Lung (tissue), 12 donors: ENCODE data around the gene TRIM71. TPM values are rescaled to one million over a fixed set of nuclear protein-coding genes. Genes with fewer than 3 reads are reported as not detected.

ENCODE experiments used
- ATAC-seq: fragments of 200-7000 bp; cut with Tn5 transposase; one replicate; pipeline ENCODE4 v1.9.1; 2020; ENCODE audit warnings: moderate number of reproducible peaks; ENCODE audit not compliant: insufficient read depth, low FRiP score
- DNase-seq, 3 donors: peaks; one replicate each; pipeline ENCODE4 v3.0.0-alpha.2; 2013 to 2017
- H3K27ac ChIP-seq, 2 donors: one replicate each; pipeline ENCODE4 v1.5.1; 2013; ENCODE audit warnings: mild to moderate bottlenecking in 2 of 2, moderate library complexity in 2 of 2, control low read depth in 1 of 2, inconsistent platforms in 1 of 2, low read depth in 1 of 2, low read length in 1 of 2
- H3K27me3 ChIP-seq, 3 donors: one replicate each; pipeline ENCODE4 v1.5.1; 2013; ENCODE audit warnings: low read length in 2 of 3; ENCODE audit not compliant: control insufficient read depth in 3 of 3, insufficient read depth in 3 of 3
- H3K36me3 ChIP-seq, 4 donors: one replicate each; pipeline ENCODE4 v1.5.1; 2013; ENCODE audit warnings: low read length in 4 of 4, mild to moderate bottlenecking in 1 of 4, moderate library complexity in 1 of 4; ENCODE audit not compliant: control insufficient read depth in 4 of 4, insufficient read depth in 4 of 4
- H3K4me1 ChIP-seq, 5 donors: one replicate each; pipeline ENCODE4 v1.5.1; 2013; ENCODE audit warnings: low read length in 5 of 5, mild to moderate bottlenecking in 2 of 5, moderate library complexity in 1 of 5; ENCODE audit not compliant: control insufficient read depth in 5 of 5, insufficient read depth in 5 of 5
- H3K4me3 ChIP-seq: one replicate; pipeline ENCODE4 v1.5.1; 2013; ENCODE audit warnings: mild to moderate bottlenecking, control low read depth, moderate library complexity
- H3K9ac ChIP-seq, 2 donors: one replicate each; pipeline ENCODE4 v1.5.1; 2013; ENCODE audit warnings: low read length in 2 of 2, control low read depth in 1 of 2; ENCODE audit not compliant: insufficient read depth in 1 of 2
- H3K9me3 ChIP-seq, 4 donors: one replicate each; pipeline ENCODE4 v1.5.1; 2013; ENCODE audit warnings: low read length in 3 of 4, mild to moderate bottlenecking in 1 of 4, moderate library complexity in 1 of 4; ENCODE audit not compliant: control insufficient read depth in 4 of 4, insufficient read depth in 3 of 4
- WGBS, 2 donors: extraction: QIAGEN DNeasy Blood & Tissue Kit; methylation state at CpG; one replicate each; pipeline ENCODE4 v1.1.7; 2013; 5-methylcytosine and 5-hydroxymethylcytosine counted together
- polyA plus RNA-seq, 2 donors: library from polyadenylated mRNA; stranded (reverse); fragments of 200-250 nt; gene quantifications; one replicate each; pipeline ENCODE4 v1.2.1, GENCODE V29; 2013
- total RNA-seq, 2 donors: library from RNA; depleted of rRNA in 1 of 2; stranded (reverse); fragments of >200 nt in 1 of 2; gene quantifications; one replicate each; pipeline ENCODE4 v1.2.1, GENCODE V29; 2014 to 2021
- TF ChIP-seq, protein P1 (sequence below): IDR thresholded peaks from 2 replicates; pipeline ENCODE4 v1.5.1; 2012; ENCODE audit warnings: mild to moderate bottlenecking; ENCODE audit errors: control extremely low read depth, extremely low read depth
- donor health status: control.
- donor health status: control.
- donor health status: Bipolar disorder and iron deficiency.
- donor health status: healthy.
- donor health status: DM: yes; HTN: yes; CAD: no.

TRIM71 gene
- total and polyA plus RNA-seq, 4 donors = 0.45 to 9.9 (median 2.0) TPM

DNA sequence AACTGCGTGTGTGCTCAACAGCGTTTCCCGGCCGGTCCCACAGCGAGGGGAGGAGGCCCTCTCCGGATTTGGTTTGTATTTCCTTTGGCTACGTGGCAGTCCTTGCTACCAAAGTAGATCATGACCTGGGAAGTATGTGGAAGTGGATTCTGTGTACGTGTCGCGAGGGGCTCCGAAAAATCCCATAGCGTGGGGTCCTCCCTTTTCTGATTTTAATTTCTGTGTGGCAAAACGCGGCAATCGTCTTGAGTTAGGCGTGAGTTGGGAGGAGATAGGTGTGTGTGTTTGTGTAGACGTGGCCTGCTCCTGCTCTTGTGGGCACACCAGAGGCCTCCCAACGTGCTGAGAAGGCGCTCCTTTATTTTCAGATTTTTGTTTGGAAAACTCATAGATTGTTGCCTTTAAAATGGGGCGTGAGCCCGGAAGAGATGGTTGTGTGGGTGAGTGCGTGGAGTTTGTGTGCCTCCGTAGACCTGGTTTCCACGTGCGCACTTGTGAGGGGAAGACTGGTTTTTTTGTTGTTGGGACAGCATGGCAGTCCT is 1.2 kb downstream of the TRIM71 start:
- H3K9ac ChIP-seq = no peak overlapping the region
- peaks cover 4 to 9% (median 9%) of the 10 kb centered on the region in 3 donors for H3K27me3 ChIP-seq
- H3K4me1 ChIP-seq = peaks cover 0 to 31% (median 4%) of the 10 kb centered on the region in 5 donors
- H3K36me3 ChIP-seq = no peaks in the 10 kb centered on the region
- H3K9me3 ChIP-seq = peaks cover 0 to 2% (median 0%) of the 10 kb centered on the region in 4 donors
- peak overlapping the region in 1 of 2 donors; percentile 83 for H3K27ac ChIP-seq
- no peak for ATAC-seq
- 42 to 53% methylated on average over 25 of the region's 25 CpGs for WGBS, 2 donors
- DNase-seq = no peak
- TF ChIP-seq, protein P1, sequence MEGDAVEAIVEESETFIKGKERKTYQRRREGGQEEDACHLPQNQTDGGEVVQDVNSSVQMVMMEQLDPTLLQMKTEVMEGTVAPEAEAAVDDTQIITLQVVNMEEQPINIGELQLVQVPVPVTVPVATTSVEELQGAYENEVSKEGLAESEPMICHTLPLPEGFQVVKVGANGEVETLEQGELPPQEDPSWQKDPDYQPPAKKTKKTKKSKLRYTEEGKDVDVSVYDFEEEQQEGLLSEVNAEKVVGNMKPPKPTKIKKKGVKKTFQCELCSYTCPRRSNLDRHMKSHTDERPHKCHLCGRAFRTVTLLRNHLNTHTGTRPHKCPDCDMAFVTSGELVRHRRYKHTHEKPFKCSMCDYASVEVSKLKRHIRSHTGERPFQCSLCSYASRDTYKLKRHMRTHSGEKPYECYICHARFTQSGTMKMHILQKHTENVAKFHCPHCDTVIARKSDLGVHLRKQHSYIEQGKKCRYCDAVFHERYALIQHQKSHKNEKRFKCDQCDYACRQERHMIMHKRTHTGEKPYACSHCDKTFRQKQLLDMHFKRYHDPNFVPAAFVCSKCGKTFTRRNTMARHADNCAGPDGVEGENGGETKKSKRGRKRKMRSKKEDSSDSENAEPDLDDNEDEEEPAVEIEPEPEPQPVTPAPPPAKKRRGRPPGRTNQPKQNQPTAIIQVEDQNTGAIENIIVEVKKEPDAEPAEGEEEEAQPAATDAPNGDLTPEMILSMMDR = no peak
- peak overlapping the region; percentile 51 for H3K4me3 ChIP-seq

DNA sequence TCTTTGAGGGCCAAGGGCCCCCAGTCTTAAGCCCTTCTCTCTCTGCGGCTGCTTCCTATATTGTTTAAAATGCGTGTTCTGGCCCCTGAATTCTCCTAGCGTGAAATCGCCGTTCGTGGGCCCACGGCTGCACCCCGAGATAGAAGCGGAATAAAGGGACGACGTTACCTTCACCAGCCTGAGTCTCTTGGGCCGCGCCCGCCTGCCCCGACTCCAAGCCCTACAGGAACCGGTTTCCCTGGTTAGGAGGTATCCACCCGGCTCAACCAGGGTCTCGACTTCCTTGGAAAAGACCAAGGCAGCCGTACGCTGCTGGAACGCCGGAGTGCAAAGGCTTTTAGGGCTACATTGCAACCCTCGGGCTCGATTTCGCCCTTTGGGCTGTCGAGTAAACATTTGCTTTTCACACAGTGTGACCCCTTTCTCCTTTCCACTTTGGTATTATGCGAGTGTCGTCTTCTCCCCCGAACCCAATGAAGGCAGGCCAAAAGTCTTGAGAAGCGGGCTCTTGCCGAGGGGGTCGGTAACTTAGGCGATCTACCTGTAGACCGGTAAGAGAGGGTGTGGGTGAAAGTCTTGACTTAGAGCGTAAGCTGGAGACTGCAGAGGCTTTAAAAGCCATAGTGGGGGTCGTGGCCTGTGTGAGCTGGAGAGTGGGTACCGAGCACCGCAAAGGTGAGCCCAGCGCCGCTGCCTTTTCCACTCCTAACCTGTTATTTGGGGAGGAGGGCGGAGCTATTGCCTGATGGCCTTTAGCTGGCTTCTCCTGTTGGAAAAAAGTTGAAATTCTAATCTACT is 2.0 kb downstream of the TRIM71 start:
- Histone ChIP-seq H3K27me3 (peaks cover 4 to 9% (median 9%) of the 10 kb centered on the region in 3 donors), H3K4me3 (no peak overlapping the region), H3K4me1 (peaks cover 0 to 31% (median 4%) of the 10 kb centered on the region in 5 donors), H3K36me3 (no peaks in the 10 kb centered on the region), H3K9me3 (peaks cover 0 to 2% (median 0%) of the 10 kb centered on the region in 4 donors), H3K27ac (peak overlapping the region in 1 of 2 donors; percentile 83), H3K9ac (no peak overlapping the region)
- 59 to 79% methylated on average over 41 of the region's 41 CpGs for WGBS, 2 donors
- TF ChIP-seq, protein P1 = no peak
- ATAC-seq (no peak), DNase-seq (peak; percentile 49 to 66 (median 56))

DNA sequence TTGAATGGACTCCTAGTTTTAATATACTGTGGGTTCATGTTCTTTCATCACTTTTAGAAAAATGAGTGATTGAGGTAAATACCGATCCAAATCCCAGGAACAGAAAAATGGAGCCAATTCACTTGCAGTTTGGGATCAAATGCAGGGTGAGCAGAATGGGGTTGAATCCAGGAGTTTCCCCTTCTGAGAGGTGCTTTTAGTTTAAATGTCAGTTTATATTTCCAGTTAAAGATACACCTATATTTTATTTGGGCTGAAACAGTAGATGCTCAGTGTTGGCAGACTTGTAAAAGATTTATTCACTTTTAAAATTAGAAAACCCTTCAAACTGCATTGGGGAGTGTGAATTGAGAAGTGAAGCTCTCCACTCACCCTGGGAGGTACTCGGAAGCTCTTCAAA is 2.6 kb downstream of the TRIM71 start:
- TF ChIP-seq, protein P1 = no peak
- Histone ChIP-seq H3K27me3 (peaks cover 4 to 9% (median 9%) of the 10 kb centered on the region in 3 donors), H3K9me3 (peaks cover 0 to 2% (median 0%) of the 10 kb centered on the region in 4 donors), H3K9ac (no peak overlapping the region), H3K4me1 (peaks cover 0 to 31% (median 4%) of the 10 kb centered on the region in 5 donors), H3K27ac (no peak overlapping the region), H3K36me3 (no peaks in the 10 kb centered on the region), H3K4me3 (no peak overlapping the region)
- ATAC-seq = no peak
- WGBS, 2 donors = 59 to 81% methylated on average over 2 of the region's 2 CpGs
- DNase-seq = no peak
